HTERT RPE-1 (cell line): ENCODE measurements around the gene PRKAG2.
"Not testable (repeated sequence)": the region's sequence is repeated elsewhere in the genome, so short reads cannot be mapped to it uniquely, and the experiment has no call there.

ENCODE experiments used
- in situ Hi-C: fragments of 300-500 bp; cut with MboI; formaldehyde crosslinking; loops from 4 replicates; pipeline ENCODE4 v1.14.3; 2020; ENCODE audit warnings: low sequenced_read_pairs

The PRKAG2 gene

DNA sequence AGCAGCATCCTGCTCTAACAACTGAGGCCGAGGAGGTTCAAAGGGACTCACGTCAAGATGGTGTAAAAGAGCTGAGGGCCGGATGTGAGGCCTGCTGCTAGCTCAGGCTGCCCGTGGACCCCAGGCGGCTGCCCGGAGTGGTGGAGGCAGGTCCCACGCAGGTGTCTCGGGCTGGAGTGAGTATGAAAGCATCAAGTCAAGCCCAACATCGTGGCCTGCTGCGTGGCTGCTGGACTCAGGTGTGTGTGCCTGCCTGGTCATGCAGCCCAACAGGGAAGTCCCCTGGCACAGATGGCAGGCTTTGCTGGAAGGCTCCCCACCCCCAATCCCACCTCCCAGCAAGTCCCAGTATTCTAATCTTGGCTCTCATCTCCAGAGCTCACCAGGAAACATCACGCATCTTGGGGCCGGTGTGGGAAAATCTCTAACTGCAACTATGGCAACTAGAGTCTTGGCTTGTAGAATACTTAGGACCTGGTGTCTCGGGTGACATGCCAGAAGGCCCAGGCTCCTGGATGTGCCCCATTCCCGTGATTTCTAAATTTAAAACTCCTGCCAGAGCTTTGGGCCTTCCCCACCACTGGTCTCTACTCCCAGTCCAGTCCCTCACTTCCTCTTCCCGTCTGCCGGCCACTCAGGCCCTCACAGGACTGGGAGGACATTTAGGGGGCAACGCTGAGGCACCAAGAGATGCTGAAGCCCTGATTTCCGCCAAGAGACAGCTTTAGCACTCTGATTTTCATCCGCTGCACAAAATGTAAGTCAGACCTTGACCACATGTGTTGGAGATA lies 85.9 kb downstream of the PRKAG2 start:
- in situ Hi-C loops, result no loop called here

GRCh38 chr7:151790095-151790829 lies 86.7 kb downstream of the PRKAG2 start:
- in situ Hi-C loops, result no loop called here

DNA sequence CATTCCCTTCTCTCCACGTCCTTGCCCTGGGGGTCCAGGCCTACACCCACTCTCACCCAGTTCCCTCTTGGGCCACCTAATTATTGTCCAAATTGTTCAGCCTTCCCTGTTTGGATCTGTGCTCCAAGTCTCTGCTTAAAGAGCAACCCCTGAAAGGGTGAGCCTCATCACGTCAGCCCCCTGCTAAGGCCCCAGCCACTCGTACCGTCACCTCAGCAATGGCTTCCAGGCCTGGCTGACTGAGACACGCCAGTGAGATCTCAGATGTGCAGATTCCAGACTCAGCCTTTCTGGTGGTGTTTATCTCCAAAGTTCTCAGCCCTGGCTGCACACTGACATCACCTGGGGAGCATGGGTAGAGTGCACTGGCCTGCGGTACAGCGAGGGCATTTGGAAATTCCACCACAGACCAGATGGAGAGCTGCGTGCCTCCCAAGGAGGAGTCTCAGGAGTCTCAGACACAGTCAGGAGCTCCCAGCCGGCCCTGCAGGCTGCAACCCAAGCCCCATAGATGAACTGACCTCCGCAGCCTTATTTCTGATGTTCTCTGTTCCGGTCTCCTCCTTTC lies 87.5 kb downstream of the PRKAG2 start:
- in situ Hi-C loops, result no loop called here

- in situ Hi-C loops, result no loop called here
These were observed 89.6 kb downstream of the PRKAG2 start for GRCh38 chr7:151787348-151787747.

- in situ Hi-C loops, result no loop called here
These were observed 90.0 kb downstream of the PRKAG2 start for GRCh38 chr7:151786936-151787335.

DNA sequence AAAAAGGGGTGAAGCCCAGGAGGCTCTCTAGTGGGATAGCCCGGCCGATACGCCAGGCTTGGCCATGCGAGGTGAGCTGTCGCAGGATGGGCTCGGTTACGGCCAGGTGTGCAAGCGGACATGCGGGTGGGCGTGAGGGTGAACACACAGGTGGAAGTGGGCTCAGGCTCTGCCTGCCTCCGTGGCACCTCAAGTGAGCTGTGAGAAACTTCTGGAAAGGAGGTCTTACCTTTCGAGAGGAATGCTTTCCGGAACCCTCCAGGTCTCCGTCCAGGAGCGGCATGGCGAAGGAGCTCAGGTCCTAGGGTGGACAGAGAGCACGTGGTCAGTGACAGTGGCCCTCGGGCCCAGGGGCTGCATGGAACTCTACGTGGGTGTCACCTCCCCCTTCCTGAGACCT lies 90.7 kb downstream of the PRKAG2 start:
- in situ Hi-C loops, result no loop called here

GRCh38 chr7:151785681-151785965 lies 91.3 kb downstream of the PRKAG2 start:
- in situ Hi-C loops, result no loop called here

DNA sequence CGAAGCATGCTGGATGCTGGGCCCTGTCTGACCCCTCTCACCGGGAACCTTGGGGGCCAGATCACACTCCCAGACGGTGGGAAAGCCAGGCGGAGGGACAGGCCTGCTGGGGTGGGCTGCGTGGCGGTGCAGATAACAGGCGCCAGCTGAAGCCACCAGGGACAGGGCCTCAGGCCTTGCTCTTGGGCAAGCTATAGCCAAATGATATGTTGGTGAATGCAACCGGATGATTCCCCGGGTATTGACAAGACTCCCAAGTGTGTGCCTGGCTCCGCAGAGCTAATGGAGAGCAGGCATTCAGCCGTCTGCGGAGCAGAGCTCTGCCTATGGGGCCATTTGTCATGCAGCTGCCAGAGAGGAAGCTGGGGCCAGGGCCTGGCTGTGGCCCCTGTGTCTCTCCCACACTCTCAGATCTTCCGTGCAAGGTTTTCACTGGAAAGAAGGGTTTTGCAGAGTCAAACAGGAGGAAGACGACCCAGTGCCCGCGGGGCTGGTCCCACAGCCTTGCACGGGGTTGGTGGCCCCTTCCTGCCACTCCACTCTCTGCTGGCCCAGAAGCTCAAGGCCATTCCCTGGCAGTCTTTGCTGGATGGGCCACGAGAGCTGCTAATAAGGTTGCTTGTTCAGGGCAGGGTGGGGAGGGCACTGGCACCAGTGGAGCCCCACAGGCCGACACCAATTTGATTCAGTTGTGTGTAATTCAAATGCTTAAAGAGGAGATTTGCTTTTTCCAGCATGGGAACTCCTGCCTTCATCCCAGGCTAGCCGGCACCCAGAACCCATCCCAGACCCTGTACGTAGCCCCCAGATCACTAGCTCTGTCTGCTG lies 91.8 kb downstream of the PRKAG2 start:
- in situ Hi-C loops, result no loop called here

DNA sequence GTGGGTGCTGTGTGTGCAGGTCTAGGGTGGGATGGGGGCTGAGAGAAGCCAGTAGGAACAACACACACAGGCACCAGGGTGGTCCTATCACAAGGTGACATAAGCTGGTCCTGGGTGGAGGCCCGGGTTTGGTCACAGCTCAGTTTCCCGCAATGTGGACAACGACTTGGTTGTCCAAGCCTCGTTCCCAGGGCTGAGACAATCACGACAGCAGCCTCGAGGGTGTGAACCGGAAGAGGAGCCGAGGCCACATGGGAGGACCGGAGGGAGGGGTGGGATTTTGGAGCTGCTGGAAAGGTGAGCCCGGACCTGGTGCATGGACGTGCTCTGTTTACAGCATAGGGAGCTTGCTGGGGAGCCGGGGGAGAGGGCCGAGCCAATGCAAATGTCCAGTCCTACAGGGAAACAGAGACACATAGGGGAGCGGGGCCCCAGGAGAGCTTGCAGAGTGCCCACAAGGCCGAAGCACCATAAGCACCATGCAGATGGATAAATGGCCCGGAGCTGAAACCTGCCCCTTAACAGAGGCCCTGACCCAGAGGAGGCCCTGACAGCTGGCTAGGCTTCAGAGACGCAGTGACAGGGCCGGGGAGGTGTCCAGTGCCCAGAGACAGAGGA lies 92.8 kb downstream of the PRKAG2 start:
- in situ Hi-C loops, result no loop called here

DNA sequence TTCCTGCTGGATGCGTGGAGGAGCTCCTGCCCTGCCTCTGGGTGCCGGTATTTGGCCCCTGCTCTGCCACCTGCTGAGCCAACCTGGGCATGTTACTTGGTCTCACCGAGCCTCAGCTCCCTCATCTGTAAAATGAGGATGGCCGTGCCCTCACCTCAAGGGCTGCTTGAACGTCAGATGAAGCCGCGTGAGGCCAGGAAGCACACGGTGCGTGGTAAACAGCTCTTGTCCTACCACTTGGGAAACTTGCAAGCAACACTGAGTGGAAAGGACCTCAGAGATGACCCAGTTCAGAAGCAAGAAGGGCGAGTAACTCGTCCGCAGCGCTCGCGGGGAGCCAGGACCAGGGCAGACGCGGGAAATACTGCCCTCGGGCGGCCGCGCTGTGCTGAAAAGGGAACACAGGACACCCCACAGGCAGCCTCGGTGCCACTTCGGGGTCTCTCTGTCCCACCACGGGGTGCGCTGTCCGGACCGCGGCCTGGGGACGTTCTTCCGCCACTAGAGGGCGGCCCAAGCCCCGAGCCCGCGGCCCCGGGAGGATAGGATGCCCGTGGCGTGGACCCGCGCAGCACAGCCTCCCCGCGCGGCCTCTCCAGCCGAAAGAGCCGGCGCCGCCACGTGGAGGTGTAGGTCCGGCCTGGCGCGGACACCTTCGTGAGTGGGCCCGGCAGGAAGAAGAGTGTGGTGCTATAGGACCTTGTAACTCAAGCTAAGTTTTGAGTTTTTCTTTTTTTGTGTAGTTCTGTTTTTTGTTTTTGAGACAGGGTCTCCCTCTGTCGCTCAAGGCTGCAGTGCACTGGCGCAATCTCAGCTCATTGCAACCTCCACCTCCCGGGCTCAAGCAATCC lies 94.1 kb downstream of the PRKAG2 start:
- in situ Hi-C loops, result no loop called here

- in situ Hi-C loops, result not testable (repeated sequence)
These were observed 94.7 kb downstream of the PRKAG2 start for GRCh38 chr7:151782256-151782597.

DNA sequence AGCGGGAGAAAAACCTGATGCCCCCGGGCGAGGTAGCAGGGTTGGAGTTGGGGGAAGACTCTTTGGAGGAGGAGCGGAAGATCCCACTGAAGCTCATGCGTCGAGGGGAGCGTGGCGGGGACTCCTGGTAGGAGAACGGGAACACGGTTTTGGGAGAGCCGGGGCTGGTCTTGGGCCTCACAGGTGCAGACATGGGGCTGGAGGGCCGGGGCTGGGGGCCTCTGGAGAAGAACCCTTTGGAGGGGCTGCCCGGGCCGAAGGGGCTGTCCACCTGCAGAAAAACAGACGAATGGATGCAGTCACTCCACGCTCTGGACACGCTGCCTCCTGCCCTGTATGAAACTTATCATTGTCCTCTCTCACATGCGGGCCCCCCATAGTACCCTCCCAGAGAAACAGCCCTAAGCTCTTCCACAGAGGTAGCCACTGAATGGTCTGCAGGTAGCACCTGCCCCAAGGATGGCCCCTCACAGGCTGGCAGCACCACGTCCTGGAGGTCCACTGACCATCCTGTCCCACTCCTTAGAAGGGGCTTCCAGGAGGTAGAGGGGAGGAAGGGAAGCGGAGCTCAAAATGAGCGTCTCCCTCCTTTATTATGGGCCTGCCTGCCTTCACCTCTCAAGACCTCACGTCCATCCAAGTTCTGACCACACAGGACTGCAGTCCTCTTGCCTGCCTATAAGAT lies 95.6 kb downstream of the PRKAG2 start:
- in situ Hi-C loops, result no loop called here

DNA sequence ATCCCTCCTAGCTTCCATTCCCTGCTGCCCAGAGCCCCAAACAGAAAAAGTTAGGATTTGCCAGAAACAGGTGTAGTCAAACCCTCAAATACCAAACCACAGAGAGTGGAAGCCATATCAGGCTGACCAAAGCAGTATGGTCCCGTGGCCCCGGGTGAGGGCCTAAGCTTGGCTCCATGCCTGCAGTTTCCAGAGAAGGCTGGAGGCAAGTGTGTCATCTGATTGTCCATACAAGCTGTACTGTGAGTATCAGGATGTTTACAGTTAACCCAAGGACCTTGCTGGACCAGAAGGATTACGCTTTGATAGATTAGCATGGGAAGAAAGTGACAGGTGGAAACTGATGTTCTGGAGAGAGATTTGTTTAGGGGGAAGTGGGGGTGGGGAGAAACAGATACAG lies 96.3 kb downstream of the PRKAG2 start:
- in situ Hi-C loops, result no loop called here

DNA sequence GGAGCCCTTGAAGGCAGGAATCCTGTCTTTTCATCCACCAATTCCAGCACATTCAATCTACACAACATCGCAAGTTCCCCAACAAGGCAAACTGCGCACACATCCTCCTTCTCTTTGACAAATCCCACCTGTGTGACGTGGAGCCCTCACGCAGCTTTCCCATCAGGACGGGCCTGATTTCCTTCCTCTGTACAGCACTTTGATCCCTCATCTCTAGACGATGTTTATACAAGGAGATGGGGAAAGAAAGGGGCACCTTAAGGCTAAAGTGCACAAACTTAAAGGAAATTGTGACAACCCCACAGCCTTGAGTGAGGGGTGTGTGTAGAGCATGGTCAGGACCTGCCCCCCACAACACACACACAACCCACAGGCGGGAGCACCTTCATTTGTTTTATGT lies 97.2 kb downstream of the PRKAG2 start:
- in situ Hi-C loops, result no loop called here

GRCh38 chr7:151779255-151779654 lies 97.7 kb downstream of the PRKAG2 start:
- in situ Hi-C loops, result no loop called here

GRCh38 chr7:151777908-151778670 lies 98.8 kb downstream of the PRKAG2 start:
- in situ Hi-C loops, result no loop called here

DNA sequence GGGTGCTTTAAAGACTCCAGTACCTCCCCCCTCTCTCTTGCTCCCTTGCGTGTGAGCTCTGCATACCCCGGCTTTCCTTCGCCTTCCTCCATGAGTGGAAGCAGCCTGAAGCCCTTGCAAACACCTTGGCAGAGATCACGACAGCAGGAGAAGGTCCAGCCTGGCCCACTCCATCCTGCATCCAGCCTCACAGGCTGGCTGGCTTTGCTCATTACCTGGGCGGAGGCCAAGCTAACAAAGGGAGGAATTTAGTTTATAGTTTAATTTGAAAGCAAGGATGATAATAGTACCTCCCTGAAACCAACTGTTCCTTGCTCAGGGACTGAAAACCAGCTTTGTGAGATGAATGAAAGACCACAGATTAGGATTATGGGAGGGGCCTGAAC lies 99.4 kb downstream of the PRKAG2 start:
- in situ Hi-C loops, result no loop called here

DNA sequence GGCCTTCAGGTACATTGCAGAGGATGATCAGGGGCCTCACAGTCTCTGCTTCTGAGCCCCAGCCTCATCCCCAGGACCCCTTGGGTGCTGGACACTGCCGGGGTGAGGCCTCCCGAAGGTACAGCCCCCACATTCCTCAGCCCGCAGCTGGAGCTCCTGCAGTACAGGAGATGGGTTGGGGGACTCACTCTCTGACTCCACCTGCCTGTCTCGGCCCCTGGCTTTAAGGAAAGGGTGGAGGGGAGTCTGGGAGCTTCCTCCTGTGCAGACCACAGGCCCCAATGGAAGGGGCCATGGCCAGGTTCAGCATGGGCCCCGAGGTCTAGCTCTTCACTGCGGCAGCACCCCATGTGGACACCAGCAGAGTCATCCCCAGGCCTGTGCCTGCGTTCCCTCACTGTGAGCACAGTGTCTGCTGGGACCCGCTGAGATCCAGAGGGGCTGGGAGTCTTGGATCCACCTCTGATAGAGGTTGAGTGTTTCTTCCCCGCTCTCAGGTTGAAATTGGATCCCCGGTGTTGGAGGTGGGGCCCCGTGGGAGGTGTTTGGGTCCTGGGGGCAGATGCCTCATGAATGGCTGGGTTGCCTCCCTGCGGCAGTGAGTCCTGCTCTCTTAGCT lies 99.9 kb downstream of the PRKAG2 start:
- in situ Hi-C loops, result no loop called here
